GM12878 (cell line): ENCODE data around the gene EGFR. TPM values are rescaled to one million over a fixed set of nuclear protein-coding genes. Genes with fewer than 3 reads are reported as not detected.

Experiments
- GABPA ChIP-seq: IDR thresholded peaks from 2 replicates; pipeline ENCODE4 v1.6.1; 2014; ENCODE audit warnings: antibody characterized with exemption, low read depth, mild to moderate bottlenecking, inconsistent platforms
- GATAD2B ChIP-seq: fragments of 450-650 bp; conservative IDR thresholded peaks from 2 replicates; pipeline ENCODE4 v1.6.1; 2017; ENCODE audit warnings: low read depth, mild to moderate bottlenecking, moderate library complexity
- MEF2A ChIP-seq: IDR thresholded peaks from 2 replicates; pipeline ENCODE4 v1.6.1; 2011; ENCODE audit warnings: low read depth, mild to moderate bottlenecking, low read length, moderate library complexity; ENCODE audit not compliant: insufficient read depth
- MEF2B ChIP-seq: fragments of 450-650 bp; IDR thresholded peaks from 2 replicates; pipeline ENCODE4 v1.6.1; 2018; ENCODE audit warnings: mild to moderate bottlenecking, moderate library complexity; ENCODE audit not compliant: partially characterized antibody, poor library complexity, severe bottlenecking
- NFIC ChIP-seq: IDR thresholded peaks from 2 replicates; pipeline ENCODE4 v1.6.1; 2012; ENCODE audit warnings: low read depth, mild to moderate bottlenecking, inconsistent platforms, low read length, moderate library complexity
- SMARCA5 ChIP-seq: fragments of 450-650 bp; IDR thresholded peaks from 2 replicates; pipeline ENCODE4 v1.6.1; 2017; ENCODE audit warnings: mild to moderate bottlenecking
- SUPT20H ChIP-seq: IDR thresholded peaks from 2 replicates; pipeline ENCODE4 v1.6.1; 2011; ENCODE audit warnings: low read depth, mild to moderate bottlenecking, low read length, moderate library complexity, borderline replicate concordance; ENCODE audit not compliant: control insufficient read depth
- TCF3 ChIP-seq: IDR thresholded peaks from 2 replicates; pipeline ENCODE4 v1.6.1; 2012; ENCODE audit warnings: low read depth, mild to moderate bottlenecking, low read length, borderline replicate concordance; ENCODE audit not compliant: insufficient read depth
- YY1 ChIP-seq: IDR thresholded peaks from 2 replicates; pipeline ENCODE4 v1.6.1; 2011; ENCODE audit warnings: low read depth, mild to moderate bottlenecking, low read length
- ZBED1 ChIP-seq: IDR thresholded peaks from 2 replicates; pipeline ENCODE4 v1.6.1; 2016; ENCODE audit warnings: borderline replicate concordance
- ZBTB33 ChIP-seq: fragments of 450-650 bp; IDR thresholded peaks from 2 replicates; pipeline ENCODE4 v1.6.1; 2017; ENCODE audit warnings: mild to moderate bottlenecking
- ZZZ3 ChIP-seq: IDR thresholded peaks from 2 replicates; pipeline ENCODE4 v1.6.1; 2011; ENCODE audit warnings: low read depth; ENCODE audit not compliant: control insufficient read depth, insufficient read length
- polyA plus RNA-seq, 11 experiments: library from polyadenylated mRNA; depleted of rRNA in 4 of 11; unstranded in 6 of 11; stranded (reverse) in 5 of 11; fragments of >200 nt; fragmentation: Nextera tagmentation in 4 of 11; fragmentation: Illumina TruSeq in 1 of 11; extraction: Ambion mirVana in 4 of 11; extraction: Trizol in 1 of 11; gene quantifications; 1 replicate in 1 of 11; 2 replicates in 10 of 11; pipeline versions ENCODE4 v1.2.1 to v1.2.3, GENCODE V29; 2011 to 2016; ENCODE audit warnings: inconsistent platforms in 2 of 11, missing spikeins in 2 of 11, low read depth in 1 of 11
- total RNA-seq, 4 experiments: library from RNA; depleted of rRNA in 3 of 4; stranded (reverse); fragments of >200 nt in 3 of 4; fragmentation: Illumina TruSeq in 1 of 4; extraction: Trizol in 1 of 4; gene quantifications; 2 replicates each; pipeline versions ENCODE4 v1.2.1 to v1.2.3, GENCODE V29; 2013 to 2021
- TF ChIP-seq, protein P1 (sequence below): IDR thresholded peaks from 2 replicates; pipeline ENCODE4 v1.6.1; 2012; ENCODE audit warnings: mild to moderate bottlenecking, low read depth, low read length
- TF ChIP-seq, protein P2 (sequence below): IDR thresholded peaks from 2 replicates; pipeline ENCODE4 v1.6.1; 2011; ENCODE audit warnings: borderline replicate concordance, low read depth, mild to moderate bottlenecking, moderate library complexity, low read length; ENCODE audit not compliant: insufficient read depth, poor library complexity, severe bottlenecking

Gene EGFR
- total and polyA plus RNA-seq, 10 of the 15 experiments (the other 5 are each of a cell fraction or from before 2014, with no cell fraction given): 0.01 to 0.31 TPM; not detected in 8

GRCh38 chr7:55073976-55074528, 55.2 kb downstream of the EGFR start (continued):
- TF ChIP-seq YY1 (peak; percentile 36; the same call in 1 of the 2 replicates), GABPA (peak; percentile 62), GATAD2B (peak; percentile 54; the same call in 1 of the 2 replicates), MEF2A (peak; percentile 75; the same call in 1 of the 2 replicates), ZBTB33 (no peak), MEF2B (peak; percentile 83), SUPT20H (no peak), ZBED1 (0 out of 2 replicates have a peak, but pooled peaks have one; percentile 51), TCF3 (0 out of 2 replicates have a peak, but pooled peaks have one; percentile 34), NFIC (peak; percentile 94; the same call in 1 of the 2 replicates), ZZZ3 (no peak), SMARCA5 (no peak)
- TF ChIP-seq, protein P1, sequence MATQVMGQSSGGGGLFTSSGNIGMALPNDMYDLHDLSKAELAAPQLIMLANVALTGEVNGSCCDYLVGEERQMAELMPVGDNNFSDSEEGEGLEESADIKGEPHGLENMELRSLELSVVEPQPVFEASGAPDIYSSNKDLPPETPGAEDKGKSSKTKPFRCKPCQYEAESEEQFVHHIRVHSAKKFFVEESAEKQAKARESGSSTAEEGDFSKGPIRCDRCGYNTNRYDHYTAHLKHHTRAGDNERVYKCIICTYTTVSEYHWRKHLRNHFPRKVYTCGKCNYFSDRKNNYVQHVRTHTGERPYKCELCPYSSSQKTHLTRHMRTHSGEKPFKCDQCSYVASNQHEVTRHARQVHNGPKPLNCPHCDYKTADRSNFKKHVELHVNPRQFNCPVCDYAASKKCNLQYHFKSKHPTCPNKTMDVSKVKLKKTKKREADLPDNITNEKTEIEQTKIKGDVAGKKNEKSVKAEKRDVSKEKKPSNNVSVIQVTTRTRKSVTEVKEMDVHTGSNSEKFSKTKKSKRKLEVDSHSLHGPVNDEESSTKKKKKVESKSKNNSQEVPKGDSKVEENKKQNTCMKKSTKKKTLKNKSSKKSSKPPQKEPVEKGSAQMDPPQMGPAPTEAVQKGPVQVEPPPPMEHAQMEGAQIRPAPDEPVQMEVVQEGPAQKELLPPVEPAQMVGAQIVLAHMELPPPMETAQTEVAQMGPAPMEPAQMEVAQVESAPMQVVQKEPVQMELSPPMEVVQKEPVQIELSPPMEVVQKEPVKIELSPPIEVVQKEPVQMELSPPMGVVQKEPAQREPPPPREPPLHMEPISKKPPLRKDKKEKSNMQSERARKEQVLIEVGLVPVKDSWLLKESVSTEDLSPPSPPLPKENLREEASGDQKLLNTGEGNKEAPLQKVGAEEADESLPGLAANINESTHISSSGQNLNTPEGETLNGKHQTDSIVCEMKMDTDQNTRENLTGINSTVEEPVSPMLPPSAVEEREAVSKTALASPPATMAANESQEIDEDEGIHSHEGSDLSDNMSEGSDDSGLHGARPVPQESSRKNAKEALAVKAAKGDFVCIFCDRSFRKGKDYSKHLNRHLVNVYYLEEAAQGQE: no peak
- TF ChIP-seq, protein P2, sequence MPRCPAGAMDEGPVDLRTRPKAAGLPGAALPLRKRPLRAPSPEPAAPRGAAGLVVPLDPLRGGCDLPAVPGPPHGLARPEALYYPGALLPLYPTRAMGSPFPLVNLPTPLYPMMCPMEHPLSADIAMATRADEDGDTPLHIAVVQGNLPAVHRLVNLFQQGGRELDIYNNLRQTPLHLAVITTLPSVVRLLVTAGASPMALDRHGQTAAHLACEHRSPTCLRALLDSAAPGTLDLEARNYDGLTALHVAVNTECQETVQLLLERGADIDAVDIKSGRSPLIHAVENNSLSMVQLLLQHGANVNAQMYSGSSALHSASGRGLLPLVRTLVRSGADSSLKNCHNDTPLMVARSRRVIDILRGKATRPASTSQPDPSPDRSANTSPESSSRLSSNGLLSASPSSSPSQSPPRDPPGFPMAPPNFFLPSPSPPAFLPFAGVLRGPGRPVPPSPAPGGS: no peak
